LNCaP clone FGC (cell line): ENCODE results near the gene GDF10.

Experiments used
- DNase-seq: peaks from one replicate; pipeline ENCODE4 v3.0.0-alpha.2; 2011; ENCODE audit warnings: low read depth
- H3K4me3 ChIP-seq: 2 replicates; pipeline ENCODE4 v1.5.1; 2011; ENCODE audit warnings: mild to moderate bottlenecking, low read depth, low read length, control low read depth
- CTCF ChIP-seq: IDR thresholded peaks from 2 replicates; pipeline ENCODE4 v1.5.1; 2012; ENCODE audit warnings: mild to moderate bottlenecking; ENCODE audit not compliant: control insufficient read depth, insufficient read depth; ENCODE audit errors: extremely low read depth

The GDF10 gene

GRCh38 chr10:47285381-47286115, 14.4 kb upstream of the GDF10 start:
- TF ChIP-seq CTCF, result no peak
- DNase-seq, result no peak
- H3K4me3 ChIP-seq, result no peak overlapping the region

GRCh38 chr10:47286116-47286505, 13.9 kb upstream of the GDF10 start:
- no peak for TF ChIP-seq CTCF
- no peak for DNase-seq
- H3K4me3 ChIP-seq, result no peak overlapping the region

- TF ChIP-seq CTCF, result no peak
- DNase-seq, result no peak
- no peak overlapping the region for H3K4me3 ChIP-seq
These were observed 13.2 kb upstream of the GDF10 start for GRCh38 chr10:47286591-47287315.

GRCh38 chr10:47287365-47287802, 12.6 kb upstream of the GDF10 start:
- no peak overlapping the region for H3K4me3 ChIP-seq
- TF ChIP-seq CTCF, result no peak
- DNase-seq, result peak; percentile 58

GRCh38 chr10:47287805-47288204, 12.2 kb upstream of the GDF10 start:
- H3K4me3 ChIP-seq, result no peak overlapping the region
- DNase-seq, result no peak

GRCh38 chr10:47288236-47288635, 11.8 kb upstream of the GDF10 start:
- no peak overlapping the region for H3K4me3 ChIP-seq
- no peak for TF ChIP-seq CTCF
- no peak for DNase-seq

More at GRCh38 chr10:47287805-47288204, 12.2 kb upstream of the GDF10 start:
- TF ChIP-seq CTCF, result no peak
